ENCODE results near the gene SLC12A3. TPM values are rescaled to one million over a fixed set of nuclear protein-coding genes. Genes with fewer than 3 reads are reported as not detected.
A peak's percentile ranks its signal among the peaks of the same experiment; 100 is the strongest.

Gene SLC12A3
- total and polyA plus RNA-seq, 2 of the 8 experiments (the other 6 are each of a cell fraction or from before 2014, with no cell fraction given): not detected

- Histone ChIP-seq H3K9me3 (ENCODE audit: insufficient read depth in 2 of 2, low read depth in 1 of 2, low read length in 1 of 2) (no peaks in the 10 kb centered on the region), H3K56ac (replicated peaks; ENCODE audit: insufficient read length, low read depth, low read length) (no peak overlapping the region), H3K9ac (replicated peaks in 1 of 4; ENCODE audit: extremely low read depth in 1 of 4, low read depth in 3 of 4, low read length in 3 of 4) (no peak overlapping the region), H3K23ac (ENCODE audit: insufficient read length) (no peak overlapping the region), H2BK12ac (ENCODE audit: low read depth, low read length) (no peak overlapping the region), H3K4me3 (ENCODE audit: extremely low read depth in 1 of 4, insufficient read depth in 2 of 4, low read depth in 3 of 4, low read length in 4 of 4) (no peak overlapping the region), H3K4me2 (ENCODE audit: insufficient read depth in 1 of 2, low read depth in 2 of 2, low read length in 2 of 2) (no peak overlapping the region), H2AK5ac (ENCODE audit: low read depth, low read length) (no peak overlapping the region), H4K8ac (ENCODE audit: extremely low read depth, insufficient read depth, low read length) (peak overlapping the region; percentile 57; the same call in 1 of the 2 replicates), H4K91ac (replicated peaks; ENCODE audit: insufficient read length, low read length) (no peak overlapping the region), H2BK20ac (ENCODE audit: low read length) (no peak overlapping the region), H2AFZ (ENCODE audit: low read length) (no peak overlapping the region), H3K27ac (ENCODE audit: low read depth, low read length) (no peak overlapping the region), H3K18ac (ENCODE audit: extremely low read depth, low read length) (no peak overlapping the region), H3K36me3 (ENCODE audit: control insufficient read depth in 2 of 4, insufficient read depth in 4 of 4, low read length in 3 of 4) (no peaks in the 10 kb centered on the region), H3K23me2 (ENCODE audit: low read depth, low read length) (no peaks in the 10 kb centered on the region), H3K14ac (ENCODE audit: insufficient read length) (no peak overlapping the region), H2BK120ac (replicated peaks; ENCODE audit: low read depth, low read length) (no peak overlapping the region), H3K79me2 (ENCODE audit: control insufficient read depth in 1 of 2, insufficient read depth in 2 of 2, low read length in 2 of 2) (no peaks in the 10 kb centered on the region), H4K5ac (ENCODE audit: insufficient read length, low read depth, low read length) (no peak overlapping the region), H3K4ac (replicated peaks; ENCODE audit: insufficient read length, low read depth, low read length) (no peak overlapping the region), H2BK15ac (ENCODE audit: low read length) (no peak overlapping the region), H3K79me1 (ENCODE audit: low read depth, low read length) (no peaks in the 10 kb centered on the region), H3K27me3 (replicated peaks in 1 of 4; ENCODE audit: control insufficient read depth in 3 of 4, extremely low read depth in 1 of 4, insufficient read depth in 3 of 4, low read length in 3 of 4) (no peaks in the 10 kb centered on the region), H4K20me1 (replicated peaks in 1 of 2; ENCODE audit: control insufficient read depth in 1 of 2, insufficient read depth in 2 of 2, low read length in 2 of 2) (peaks cover 0 to 2% of the 10 kb centered on the region in 2 experiments), H3K4me1 (replicated peaks in 1 of 4; ENCODE audit: control insufficient read depth in 3 of 4, insufficient read depth in 4 of 4, low read length in 3 of 4) (no peaks in the 10 kb centered on the region), H2BK5ac (ENCODE audit: low read depth, low read length) (no peak overlapping the region)
- DNase-seq (ENCODE audit: low read depth in 1 of 2, low spot score in 2 of 2): no peak
- FAIRE-seq: no peak
- ChIA-PET POLR2A (ENCODE audit: partially characterized antibody) (interaction anchor here (1.5 to 1.9 kb wide), 2 partner anchors 62 to 75 kb away, joined by 5 to 14 read pairs; partner anchors contain the start of gene HERPUD1), CTCF (ENCODE audit: partially characterized antibody) (interaction anchor here (1.1 to 4.6 kb wide), 4 partner anchors 18 to 61 kb away, joined by 3 to 32 read pairs (median 4); partner anchors contain the start of gene HERPUD1)
- WGBS, 2 experiments (ENCODE audit: extremely low coverage in 1 of 2, insufficient coverage in 1 of 2, insufficient read length in 1 of 2, insufficient replicate concordance in 2 of 2, low coverage in 1 of 2, low lambda C conversion rate in 2 of 2, missing lambda C conversion rate in 1 of 2): 96% methylated on average over 12 of the region's 14 CpGs; no CpG with 5 or more reads in 1 of the 2 experiments
- TF ChIP-seq YY1 (IDR thresholded peaks at IDR 0.05; ENCODE audit: low read depth, low read length) (no peak), ATF3 (IDR thresholded peaks at IDR 0.05; ENCODE audit: insufficient read depth, low read depth, low read length) (no peak), POLR2AphosphoS5 (IDR thresholded peaks at IDR 0.05; ENCODE audit: low read depth, low read length) (no peak), SAP30 (IDR thresholded peaks at IDR 0.05; ENCODE audit: insufficient read depth, insufficient replicate concordance, low read length) (no peak), RFX5 (IDR thresholded peaks at IDR 0.05; ENCODE audit: borderline replicate concordance, low read depth, low read length) (no peak), HDAC2 (IDR thresholded peaks at IDR 0.05; ENCODE audit: borderline replicate concordance in 1 of 2, low read depth in 2 of 2, low read length in 2 of 2) (no peak), SRF (IDR thresholded peaks at IDR 0.05; ENCODE audit: low read depth, low read length) (no peak), FOSL1 (IDR thresholded peaks at IDR 0.05; ENCODE audit: insufficient read depth, low read depth, low read length) (no peak)
These were observed 5.4 kb downstream of the SLC12A3 start for GRCh38 chr16:56870276-56870888.

Data from H1 (cell line).